HepG2 (cell line): Measurements from ENCODE around the gene TPPP3. TPM values are rescaled to one million over a fixed set of nuclear protein-coding genes. Genes with fewer than 3 reads are reported as not detected.

Source experiments
- ATAC-seq: fragments of 200-7000 bp; cut with Tn5 transposase; 3 replicates; pipeline ENCODE4 v1.9.1; 2020; ENCODE audit warnings: mild to moderate bottlenecking, moderate library complexity
- BruUV-seq: library from RNA; stranded (reverse); fragments of 400-500 nt; replicated peaks from 2 replicates; lab custom pipeline; 2021; lab: Mats Ljungman, UMichigan
- CTCF ChIA-PET: fragments of 300-600 bp; formaldehyde crosslinking; extraction: SDS; loops from one replicate; lab custom pipeline; 2021; ENCODE audit warnings: low total read pairs, inconsistent platforms, low intra/inter-chr PET ratio; lab: Yijun Ruan, JAX
- POLR2A ChIA-PET: fragments of 350-600 bp; sonication (Branson Sonifier 250); formaldehyde crosslinking; loops from one replicate; lab custom pipeline; 2020; ENCODE audit warnings: antibody characterized with exemption, inconsistent platforms; lab: Yijun Ruan, JAX
- DNase-seq: peaks from one replicate; pipeline ENCODE4 v3.0.0-alpha.2; 2015; ENCODE audit warnings: low spot score
- FAIRE-seq: peaks from 3 replicates; lab custom pipeline; 2011; peaks lifted over from hg19 to GRCh38; lab: Jason Lieb, UNC
- H2AFZ ChIP-seq: one replicate; pipeline ENCODE4 v1.6.1; 2011; ENCODE audit warnings: low read length, inconsistent platforms
- H3K27ac ChIP-seq: fragments of 300-600 bp; 3 replicates; pipeline ENCODE4 v1.8.0; 2011; ENCODE audit warnings: mixed run types, mild to moderate bottlenecking, mixed read lengths, low read length, inconsistent platforms; ENCODE audit not compliant: insufficient read depth; ENCODE audit errors: extremely low read length
- H3K27me3 ChIP-seq, 2 experiments: fragments of 200-600 bp in 1 of 2; 2 replicates in 1 of 2; 3 replicates in 1 of 2; pipeline versions ENCODE4 v1.6.0 to v1.8.0; 2011; ENCODE audit warnings: low read length in 2 of 2, mild to moderate bottlenecking in 2 of 2, moderate library complexity in 2 of 2, inconsistent platforms in 1 of 2; ENCODE audit not compliant: insufficient read depth in 2 of 2, control insufficient read depth in 1 of 2
- H3K36me3 ChIP-seq, 2 experiments: fragments of 200-600 bp in 1 of 2; replicated peaks in 1 of 2; 2 replicates in 1 of 2; 3 replicates in 1 of 2; pipeline versions ENCODE4 v1.5.1 to v1.8.0; 2011; ENCODE audit warnings: low read length in 2 of 2, inconsistent platforms in 1 of 2; ENCODE audit not compliant: insufficient read depth in 2 of 2, control insufficient read depth in 1 of 2
- H3K4me1 ChIP-seq: 2 replicates; pipeline ENCODE4 v1.5.1; 2012; ENCODE audit warnings: low read length, inconsistent platforms; ENCODE audit not compliant: insufficient read depth
- H3K4me2 ChIP-seq: 2 replicates; pipeline ENCODE4 v1.6.0; 2011; ENCODE audit warnings: low read depth, low read length, inconsistent platforms
- H3K4me3 ChIP-seq, 3 experiments: fragments of 200-600 bp in 1 of 3; sonication (generic), shearing (Covaris generic) in 1 of 3; replicated peaks in 1 of 3; 2 replicates each; pipeline ENCODE4 v1.5.1; 2011 to 2016; ENCODE audit warnings: low read length in 3 of 3, inconsistent platforms in 2 of 3, low read depth in 2 of 3, mild to moderate bottlenecking in 2 of 3, control low read depth in 1 of 3, mixed read lengths in 1 of 3; ENCODE audit not compliant: insufficient read depth in 1 of 3
- H3K79me2 ChIP-seq: one replicate; pipeline ENCODE4 v1.6.1; 2011; ENCODE audit warnings: low read length, inconsistent platforms; ENCODE audit not compliant: insufficient read depth
- H3K9ac ChIP-seq: 2 replicates; pipeline ENCODE4 v1.6.0; 2011; ENCODE audit warnings: mild to moderate bottlenecking, low read depth, low read length, inconsistent platforms; ENCODE audit not compliant: insufficient read depth
- H3K9me3 ChIP-seq: 2 replicates; pipeline ENCODE4 v1.5.1; 2012; ENCODE audit warnings: mild to moderate bottlenecking, low read length
- H4K20me1 ChIP-seq: 2 replicates; pipeline ENCODE4 v1.6.0; 2011; ENCODE audit warnings: inconsistent platforms, mild to moderate bottlenecking, low read length, moderate library complexity; ENCODE audit not compliant: insufficient read depth
- ATF7 ChIP-seq, 2 experiments: fragments of 450-650 bp in 1 of 2; sonication (generic) in 1 of 2; formaldehyde crosslinking in 1 of 2; IDR thresholded peaks; 2 replicates each; pipeline versions ENCODE4 v1.4.0 to v1.6.1; 2016 to 2020; ENCODE audit warnings: antibody characterized with exemption in 1 of 2, mild to moderate bottlenecking in 1 of 2, missing genetic modification reagents in 1 of 2
- DR1 ChIP-seq: sonication (generic); formaldehyde crosslinking; IDR thresholded peaks from 2 replicates; pipeline ENCODE4 v1.8.0; 2021; ENCODE audit warnings: mild to moderate bottlenecking, missing genetic modification reagents, inconsistent platforms
- HOXA3 ChIP-seq: sonication (generic); formaldehyde crosslinking; IDR thresholded peaks from 2 replicates; pipeline ENCODE4 v1.5.0; 2020; ENCODE audit warnings: missing genetic modification reagents
- MAF1 ChIP-seq: sonication (generic); formaldehyde crosslinking; IDR thresholded peaks from 2 replicates; pipeline ENCODE4 v1.5.0; 2020; ENCODE audit warnings: missing genetic modification reagents, borderline replicate concordance
- PHF21A ChIP-seq: sonication (generic); formaldehyde crosslinking; IDR thresholded peaks from 2 replicates; pipeline ENCODE4 v1.5.0; 2020; ENCODE audit warnings: mild to moderate bottlenecking, missing genetic modification reagents
- PLRG1 ChIP-seq: fragments of 450-650 bp; conservative IDR thresholded peaks from 2 replicates; pipeline ENCODE4 v1.6.1; 2016
- TCF12 ChIP-seq, 2 experiments: fragments of 450-650 bp in 1 of 2; sonication (generic) in 1 of 2; formaldehyde crosslinking in 1 of 2; IDR thresholded peaks; 2 replicates each; pipeline versions ENCODE4 v1.6.1 to v1.8.0; 2017 to 2022; ENCODE audit warnings: antibody characterized with exemption in 1 of 2, mild to moderate bottlenecking in 1 of 2, missing genetic modification reagents in 1 of 2, moderate library complexity in 1 of 2
- ZFP91 ChIP-seq: sonication (generic); formaldehyde crosslinking; IDR thresholded peaks from 2 replicates; pipeline ENCODE4 v1.9.0; 2022; ENCODE audit warnings: missing genetic modification reagents, mild to moderate bottlenecking, borderline replicate concordance
- ZIK1 ChIP-seq: sonication (generic); formaldehyde crosslinking; IDR thresholded peaks from 2 replicates; pipeline ENCODE4 v1.5.0; 2020; ENCODE audit warnings: mild to moderate bottlenecking, low read depth, missing genetic modification reagents, borderline replicate concordance
- ZNF281 ChIP-seq: sonication (generic); formaldehyde crosslinking; IDR thresholded peaks from 2 replicates; pipeline ENCODE4 v1.4.0; 2020; ENCODE audit warnings: missing genetic modification reagents, borderline replicate concordance
- WGBS: methylation state at CpG from one replicate; pipeline ENCODE4 v1.1.6; 2017; ENCODE audit warnings: low lambda C conversion rate; 5-methylcytosine and 5-hydroxymethylcytosine counted together
- in situ Hi-C: cut with HindIII; loops from 2 replicates; pipeline ENCODE4 v1.10.0; 2017; ENCODE audit warnings: low pct_unique_long_range_greater_than_20kb; ENCODE audit not compliant: extremely low pct_ligation_motif_present
- intact Hi-C: fragments of 100-400 bp; cut with micrococcal nuclease; formaldehyde crosslinking; loops from one replicate; pipeline ENCODE4 v1.10.0; 2022; ENCODE audit not compliant: unreplicated experiment
- polyA plus RNA-seq, 8 experiments: library from polyadenylated mRNA; depleted of rRNA in 3 of 8; stranded (reverse) in 7 of 8; unstranded in 1 of 8; fragments of >200 nt; fragmentation: Illumina TruSeq in 4 of 8; extraction: Trizol in 4 of 8; gene quantifications; 2 replicates each; pipeline versions ENCODE4 v1.2.1 to v1.2.3, GENCODE V29; 2011 to 2016; ENCODE audit warnings: low read depth in 4 of 8, missing spikeins in 1 of 8, mixed read lengths in 1 of 8; ENCODE audit not compliant: insufficient read depth in 1 of 8
- total RNA-seq, 5 experiments: library from RNA; depleted of rRNA; stranded (reverse); fragments of >200 nt; fragmentation: Illumina TruSeq; extraction: Trizol; gene quantifications; 2 replicates each; pipeline ENCODE4 v1.2.3, GENCODE V29; 2016; ENCODE audit warnings: low read depth in 1 of 5
- TF ChIP-seq, protein P1 (sequence below): sonication (generic); formaldehyde crosslinking; IDR thresholded peaks from 2 replicates; pipeline ENCODE4 v1.4.0; 2020; ENCODE audit warnings: missing genetic modification reagents, low read depth, mild to moderate bottlenecking, borderline replicate concordance
- TF ChIP-seq, protein P2 (sequence below): sonication (generic); formaldehyde crosslinking; IDR thresholded peaks from 2 replicates; pipeline ENCODE4 v1.8.1; 2023; ENCODE audit warnings: mild to moderate bottlenecking, missing genetic modification reagents, borderline replicate concordance

Gene TPPP3
- total and polyA plus RNA-seq, 2 of the 13 experiments (the other 11 are each of a cell fraction or from before 2014, with no cell fraction given): 0.16 to 0.44 TPM

- TF ChIP-seq ZNF281 (no peak), TCF12 (IDR thresholded peaks at IDR 0.05) (no peak), TCF12 (CRISPR knock-in tag; IDR thresholded peaks at IDR 0.05) (no peak)
Measured at GRCh38 chr16:67405336-67405735, 12.0 kb upstream of the TPPP3 start (continued).

DNA sequence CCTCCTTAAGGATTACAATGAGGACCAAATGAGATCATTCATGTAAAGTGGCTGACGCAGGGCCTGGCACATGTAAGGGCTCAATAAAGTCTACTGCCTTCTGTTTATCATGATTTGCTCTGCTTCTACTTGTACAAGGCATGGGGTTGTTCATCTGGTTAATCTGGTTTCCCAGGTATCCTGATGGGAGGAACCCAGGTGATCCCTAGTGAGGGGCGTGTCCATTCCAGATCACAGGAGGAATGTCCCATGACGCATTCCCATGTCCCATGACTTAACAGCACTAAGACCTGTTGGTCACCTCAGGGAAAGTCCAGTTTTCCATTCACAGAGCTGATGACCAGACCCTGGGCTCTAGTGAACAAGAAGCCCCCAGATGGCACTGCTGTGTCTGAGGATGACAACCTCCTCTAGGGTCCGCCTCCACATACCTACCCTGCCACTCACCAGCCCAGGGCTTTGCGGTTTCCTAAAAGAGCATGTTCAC is 11.5 kb upstream of the TPPP3 start:
- no peak for FAIRE-seq
- peaks cover 0 to 14% of the 10 kb centered on the region in 2 experiments; a peak in 3 of 5 replicates for H3K27me3 ChIP-seq

More for the DNA sequence above, 11.5 kb upstream of the TPPP3 start:
- Histone ChIP-seq H4K20me1 (no peaks in the 10 kb centered on the region), H2AFZ (no peak overlapping the region), H3K4me1 (peaks cover 20% of the 10 kb centered on the region), H3K4me2 (no peak overlapping the region), H3K4me3 (no peak overlapping the region), H3K9me3 (no peaks in the 10 kb centered on the region), H3K36me3 (no peaks in the 10 kb centered on the region), H3K27ac (no peak overlapping the region), H3K79me2 (no peaks in the 10 kb centered on the region), H3K9ac (no peak overlapping the region)
- WGBS: 46% methylated on average over 5 of the region's 5 CpGs
- TF ChIP-seq, protein P1, sequence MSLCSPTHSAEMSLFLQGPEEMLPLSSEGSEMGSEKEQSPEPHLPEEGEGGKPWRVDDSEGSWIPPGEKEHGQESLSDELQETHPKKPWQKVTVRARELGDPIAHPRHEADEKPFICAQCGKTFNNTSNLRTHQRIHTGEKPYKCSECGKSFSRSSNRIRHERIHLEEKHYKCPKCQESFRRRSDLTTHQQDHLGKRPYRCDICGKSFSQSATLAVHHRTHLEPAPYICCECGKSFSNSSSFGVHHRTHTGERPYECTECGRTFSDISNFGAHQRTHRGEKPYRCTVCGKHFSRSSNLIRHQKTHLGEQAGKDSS (CRISPR knock-in tag): no peak
- TF ChIP-seq PHF21A (CRISPR knock-in tag) (no peak), ZFP91 (CRISPR knock-in tag) (no peak), DR1 (no peak), ZIK1 (CRISPR knock-in tag) (no peak), PLRG1 (no peak), MAF1 (CRISPR knock-in tag) (no peak), HOXA3 (no peak), ATF7 (IDR thresholded peaks at IDR 0.05) (no peak), ATF7 (CRISPR knock-in tag; IDR thresholded peaks at IDR 0.05) (no peak)
- TF ChIP-seq, protein P2, sequence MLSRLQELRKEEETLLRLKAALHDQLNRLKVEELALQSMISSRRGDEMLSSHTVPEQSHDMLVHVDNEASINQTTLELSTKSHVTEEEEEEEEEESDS (CRISPR knock-in tag): no peak
- DNase-seq (no peak), ATAC-seq (no peak)
- BruUV-seq: no TSS peak
- in situ Hi-C loops: no loop called here
- ChIA-PET POLR2A (no interaction called here), CTCF (interaction anchor here (1.3 kb wide), 1 partner anchor 78 kb away, joined by 3 read pairs; the partner anchor contains the start of genes KCTD19 and LRRC36)
- intact Hi-C loops: no loop called here
